GM21786 (cell line): Measurements from ENCODE around the gene SLC24A3.

Experiments used
- ATAC-seq: cut with Tn5 transposase; IDR thresholded peaks from one replicate; pipeline ENCODE4 v1.9.1; 2021; ENCODE audit not compliant: unreplicated experiment

The SLC24A3 gene

GRCh38 chr20:19269737-19270340 is 57.4 kb downstream of the SLC24A3 start:
- ATAC-seq, result no peak

- no peak for ATAC-seq
Observed at GRCh38 chr20:19271879-19272651, 59.6 kb downstream of the SLC24A3 start.

GRCh38 chr20:19272976-19273654 is 60.7 kb downstream of the SLC24A3 start:
- ATAC-seq, result no peak

- ATAC-seq, result no peak
Observed at GRCh38 chr20:19274001-19274400, 61.6 kb downstream of the SLC24A3 start.

- ATAC-seq, result no peak
Observed at GRCh38 chr20:19274412-19275015, 62.1 kb downstream of the SLC24A3 start.

GRCh38 chr20:19275038-19275629 is 62.7 kb downstream of the SLC24A3 start:
- ATAC-seq, result no peak

GRCh38 chr20:19275630-19276071 is 63.2 kb downstream of the SLC24A3 start:
- ATAC-seq, result no peak

- ATAC-seq, result no peak
Observed at GRCh38 chr20:19277381-19277780, 64.9 kb downstream of the SLC24A3 start.

GRCh38 chr20:19283490-19284025 is 71.1 kb downstream of the SLC24A3 start:
- ATAC-seq, result no peak

GRCh38 chr20:19284400-19285178 is 72.1 kb downstream of the SLC24A3 start:
- no peak for ATAC-seq

- no peak for ATAC-seq
Observed at GRCh38 chr20:19285436-19285835, 73.0 kb downstream of the SLC24A3 start.

- ATAC-seq, result no peak
Observed at GRCh38 chr20:19288061-19288460, 75.6 kb downstream of the SLC24A3 start.

- no peak for ATAC-seq
Observed at GRCh38 chr20:19288636-19289035, 76.2 kb downstream of the SLC24A3 start.

GRCh38 chr20:19289451-19289850 is 77.0 kb downstream of the SLC24A3 start:
- no peak for ATAC-seq

GRCh38 chr20:19291024-19291817 is 78.8 kb downstream of the SLC24A3 start:
- ATAC-seq, result no peak

GRCh38 chr20:19291818-19292132 is 79.3 kb downstream of the SLC24A3 start:
- no peak for ATAC-seq

- no peak for ATAC-seq
Observed at GRCh38 chr20:19292254-19292653, 79.8 kb downstream of the SLC24A3 start.

- no peak for ATAC-seq
Observed at GRCh38 chr20:19295076-19295475, 82.6 kb downstream of the SLC24A3 start.

GRCh38 chr20:19298652-19299051 is 86.2 kb downstream of the SLC24A3 start:
- no peak for ATAC-seq

GRCh38 chr20:19300395-19300794 is 88.0 kb downstream of the SLC24A3 start:
- ATAC-seq, result no peak
